Uterus (tissue), 4 donors: ENCODE results near the gene EMILIN2. TPM values are rescaled to one million over a fixed set of nuclear protein-coding genes. Genes with fewer than 3 reads are reported as not detected.

Experiments
- DNase-seq, 2 donors: peaks; one replicate each; pipeline ENCODE4 v3.0.0-alpha.2; 2019 to 2020
- H3K27ac ChIP-seq, 2 donors: fragments of 200-600 bp; sonication (generic); 1 replicate in 1 of 2; 2 replicates in 1 of 2; pipeline ENCODE4 v1.5.1; 2016 to 2018
- H3K27me3 ChIP-seq, 2 donors: fragments of 200-600 bp; sonication (generic); one replicate each; pipeline ENCODE4 v1.5.1; 2018 to 2019; ENCODE audit warnings: control low read depth in 1 of 2
- H3K36me3 ChIP-seq, 2 donors: fragments of 200-600 bp; sonication (generic); one replicate each; pipeline ENCODE4 v1.5.1; 2019; ENCODE audit warnings: control low read depth in 1 of 2
- H3K4me1 ChIP-seq, 2 donors: fragments of 200-600 bp; sonication (generic); one replicate each; pipeline ENCODE4 v1.5.1; 2018 to 2019; ENCODE audit warnings: control low read depth in 1 of 2
- H3K4me3 ChIP-seq, 2 donors: fragments of 200-600 bp; sonication (generic); 1 replicate in 1 of 2; 2 replicates in 1 of 2; pipeline ENCODE4 v1.5.1; 2018 to 2019; ENCODE audit warnings: mild to moderate bottlenecking in 1 of 2
- H3K9me3 ChIP-seq, 2 donors: fragments of 200-600 bp; sonication (generic); one replicate each; pipeline ENCODE4 v1.5.1; 2019; ENCODE audit warnings: control low read depth in 1 of 2
- POLR2A ChIP-seq, 2 donors: fragments of 450-650 bp; IDR thresholded peaks; one replicate each; pipeline ENCODE4 v1.6.1; 2016; ENCODE audit warnings: antibody characterized with exemption in 2 of 2, mild to moderate bottlenecking in 1 of 2, moderate library complexity in 1 of 2
- intact Hi-C: fragments of 100-400 bp; cut with DNase I; formaldehyde crosslinking; loops from one replicate; pipeline ENCODE4 v1.15.1; 2023; ENCODE audit warnings: low total_unique reads
- total RNA-seq, 4 donors: library from RNA; depleted of rRNA in 3 of 4; stranded (reverse); fragments of >200 nt in 3 of 4; gene quantifications; one replicate each; pipeline versions ENCODE4 v1.1.0 to v1.2.4, GENCODE V29; 2014 to 2023
- TF ChIP-seq, protein P1 (sequence below), 4 experiments: fragments of 200-600 bp in 2 of 4; fragments of 450-650 bp in 2 of 4; sonication (generic) in 2 of 4; IDR thresholded peaks; one replicate each; pipeline ENCODE4 v1.5.1; 2016 to 2019; ENCODE audit warnings: antibody characterized with exemption in 4 of 4, mild to moderate bottlenecking in 2 of 4, moderate library complexity in 1 of 4
- donor health status: DM: yes; HTN: yes; CAD: no.

The EMILIN2 gene
- total RNA-seq, 4 donors from 2014 or later = 25.6 to 60.2 (median 43.2) TPM

DNA sequence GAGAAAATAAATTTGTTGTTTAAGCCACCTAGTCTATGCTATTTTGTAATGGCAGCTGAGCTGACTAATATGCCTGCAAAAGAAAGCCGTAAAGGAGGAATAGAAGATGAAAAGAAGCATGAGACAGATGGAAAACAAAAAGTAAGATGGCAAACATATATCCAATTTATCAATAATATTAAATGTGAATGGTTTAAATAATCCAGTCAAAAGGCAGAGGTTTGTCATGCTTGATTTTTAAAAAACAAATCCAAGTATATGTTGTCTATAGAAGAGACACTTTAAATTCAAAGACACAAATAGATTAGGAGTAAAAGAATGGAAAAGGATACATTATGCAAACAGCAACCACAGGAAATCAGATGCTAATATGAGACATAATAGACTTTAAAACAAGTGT lies 35.4 kb upstream of the EMILIN2 start:
- intact Hi-C loops = no loop called here
- TF ChIP-seq POLR2A (IDR thresholded peaks at IDR 0.05) = no peak
- TF ChIP-seq, protein P1, sequence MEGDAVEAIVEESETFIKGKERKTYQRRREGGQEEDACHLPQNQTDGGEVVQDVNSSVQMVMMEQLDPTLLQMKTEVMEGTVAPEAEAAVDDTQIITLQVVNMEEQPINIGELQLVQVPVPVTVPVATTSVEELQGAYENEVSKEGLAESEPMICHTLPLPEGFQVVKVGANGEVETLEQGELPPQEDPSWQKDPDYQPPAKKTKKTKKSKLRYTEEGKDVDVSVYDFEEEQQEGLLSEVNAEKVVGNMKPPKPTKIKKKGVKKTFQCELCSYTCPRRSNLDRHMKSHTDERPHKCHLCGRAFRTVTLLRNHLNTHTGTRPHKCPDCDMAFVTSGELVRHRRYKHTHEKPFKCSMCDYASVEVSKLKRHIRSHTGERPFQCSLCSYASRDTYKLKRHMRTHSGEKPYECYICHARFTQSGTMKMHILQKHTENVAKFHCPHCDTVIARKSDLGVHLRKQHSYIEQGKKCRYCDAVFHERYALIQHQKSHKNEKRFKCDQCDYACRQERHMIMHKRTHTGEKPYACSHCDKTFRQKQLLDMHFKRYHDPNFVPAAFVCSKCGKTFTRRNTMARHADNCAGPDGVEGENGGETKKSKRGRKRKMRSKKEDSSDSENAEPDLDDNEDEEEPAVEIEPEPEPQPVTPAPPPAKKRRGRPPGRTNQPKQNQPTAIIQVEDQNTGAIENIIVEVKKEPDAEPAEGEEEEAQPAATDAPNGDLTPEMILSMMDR (IDR thresholded peaks at IDR 0.05) = no peak
- H3K27me3 ChIP-seq = no peaks in the 10 kb centered on the region
- H3K4me3 ChIP-seq = no peak overlapping the region
- no peak for DNase-seq
- H3K4me1 ChIP-seq = no peaks in the 10 kb centered on the region
- H3K9me3 ChIP-seq = no peaks in the 10 kb centered on the region
- H3K27ac ChIP-seq = no peak overlapping the region
- H3K36me3 ChIP-seq = no peaks in the 10 kb centered on the region

DNA sequence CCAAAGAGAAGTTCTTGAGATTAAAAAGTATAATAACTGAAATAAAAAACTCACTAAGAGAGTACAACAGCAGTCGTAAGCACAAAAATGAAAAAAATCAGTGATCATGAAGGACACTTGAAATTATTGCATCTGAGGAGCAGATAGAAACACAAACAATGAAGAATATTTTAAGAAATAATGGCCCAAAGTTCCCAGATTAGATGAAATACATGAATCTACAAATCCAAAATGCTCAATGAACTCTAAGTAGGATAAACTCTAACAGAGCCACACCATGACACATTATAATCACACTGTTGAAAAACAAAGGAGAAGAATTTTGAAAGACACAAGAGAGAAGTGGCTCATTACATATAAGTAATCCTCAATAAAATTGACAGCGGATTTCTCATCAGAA lies 31.9 kb upstream of the EMILIN2 start:
- Histone ChIP-seq H3K9me3 (peaks cover 0 to 5% of the 10 kb centered on the region in 2 donors), H3K27ac (no peak overlapping the region), H3K4me3 (no peak overlapping the region), H3K27me3 (no peaks in the 10 kb centered on the region), H3K36me3 (no peaks in the 10 kb centered on the region), H3K4me1 (no peaks in the 10 kb centered on the region)
- TF ChIP-seq, protein P1 (IDR thresholded peaks at IDR 0.05) = no peak
- TF ChIP-seq POLR2A (IDR thresholded peaks at IDR 0.05) = no peak
- DNase-seq = no peak
- intact Hi-C loops = no loop called here

DNA sequence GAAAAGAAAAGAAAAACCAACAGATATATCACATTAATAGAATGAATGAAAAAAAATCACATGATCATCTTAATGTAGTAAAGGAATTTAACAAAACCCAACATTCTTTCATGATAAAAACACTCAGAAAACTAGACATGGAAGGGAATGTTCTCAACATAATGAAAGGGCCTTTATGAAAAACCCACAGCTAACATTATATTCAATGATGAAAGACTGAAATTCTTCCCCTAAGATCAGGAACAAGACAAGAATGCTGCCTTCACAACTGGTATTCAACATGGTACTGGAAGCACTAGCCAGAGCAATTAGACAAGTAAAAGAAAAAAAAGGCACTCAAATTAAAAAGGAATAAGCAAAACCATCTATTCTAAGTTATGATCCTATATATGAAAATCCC lies 28.5 kb upstream of the EMILIN2 start:
- no peak for TF ChIP-seq POLR2A (IDR thresholded peaks at IDR 0.05)
- TF ChIP-seq, protein P1 (IDR thresholded peaks at IDR 0.05) = no peak

DNA sequence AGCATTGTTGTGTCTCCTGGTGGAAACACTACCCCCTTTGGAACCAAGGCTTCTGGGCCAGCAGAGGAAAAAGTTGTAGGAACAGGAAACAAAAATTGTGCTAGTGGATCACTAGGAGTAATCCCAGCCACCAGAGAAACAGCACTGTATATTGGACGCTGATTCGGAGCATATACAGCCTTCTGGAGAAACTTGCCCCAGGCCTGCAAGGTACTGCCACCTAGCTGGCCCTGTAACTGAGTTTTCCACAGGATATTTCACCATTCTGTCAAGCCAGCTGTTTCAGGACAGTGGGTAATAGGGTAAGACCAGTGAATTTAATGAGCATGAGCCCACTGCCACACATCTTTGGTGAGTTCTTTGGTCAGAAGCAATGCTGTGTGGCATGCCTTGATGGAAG lies 25.1 kb upstream of the EMILIN2 start:
- Histone ChIP-seq H3K27me3 (no peaks in the 10 kb centered on the region), H3K27ac (no peak overlapping the region), H3K4me1 (peaks cover 0 to 1% of the 10 kb centered on the region in 2 donors), H3K36me3 (no peaks in the 10 kb centered on the region), H3K9me3 (peaks cover 0 to 5% of the 10 kb centered on the region in 2 donors), H3K4me3 (no peak overlapping the region)
- no peak for DNase-seq
- TF ChIP-seq, protein P1 (IDR thresholded peaks at IDR 0.05) = no peak
- TF ChIP-seq POLR2A (IDR thresholded peaks at IDR 0.05) = no peak
- intact Hi-C loops = no loop called here

More for the DNA sequence above, 28.5 kb upstream of the EMILIN2 start:
- Histone ChIP-seq H3K9me3 (peaks cover 0 to 5% of the 10 kb centered on the region in 2 donors), H3K4me1 (no peaks in the 10 kb centered on the region), H3K4me3 (no peak overlapping the region), H3K27me3 (no peaks in the 10 kb centered on the region), H3K27ac (no peak overlapping the region), H3K36me3 (no peaks in the 10 kb centered on the region)
- intact Hi-C loops = no loop called here
- DNase-seq = no peak

DNA sequence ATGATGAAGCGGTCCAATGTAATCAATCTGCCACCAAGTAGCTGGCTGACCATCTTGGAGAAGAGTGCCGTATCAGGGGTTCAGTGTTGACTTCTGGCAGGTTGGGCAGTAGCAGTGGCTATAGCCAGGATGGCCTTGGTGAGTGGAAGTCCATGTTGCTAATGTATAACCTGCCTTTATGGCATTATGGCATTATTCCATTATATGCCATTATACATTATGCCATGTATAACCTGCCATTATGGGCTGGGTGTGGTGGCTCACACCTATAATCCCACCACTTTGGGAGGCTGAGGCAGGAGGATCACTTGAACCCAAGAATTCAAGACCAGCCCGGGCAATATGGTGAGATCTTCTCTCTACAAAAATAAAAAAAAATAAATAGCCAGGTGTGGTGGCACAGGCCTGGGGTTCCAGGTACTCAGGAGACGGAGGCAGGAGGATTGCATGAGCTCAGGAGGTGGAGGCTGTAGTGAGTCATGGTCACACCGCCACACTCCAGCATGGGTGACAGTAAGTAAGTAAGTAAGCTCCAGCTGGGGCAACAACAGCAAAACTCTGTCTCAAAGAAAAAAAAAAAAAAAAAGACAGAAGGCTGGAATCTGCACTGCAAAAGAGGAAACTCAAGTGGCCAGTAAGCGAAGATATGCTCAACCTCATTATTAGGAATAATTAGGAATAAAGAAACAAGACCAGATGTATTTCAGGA lies 24.4 kb upstream of the EMILIN2 start:
- Histone ChIP-seq H3K9me3 (peaks cover 0 to 5% of the 10 kb centered on the region in 2 donors), H3K27ac (no peak overlapping the region), H3K36me3 (no peaks in the 10 kb centered on the region), H3K27me3 (no peaks in the 10 kb centered on the region), H3K4me1 (peaks cover 0 to 5% of the 10 kb centered on the region in 2 donors), H3K4me3 (no peak overlapping the region)
- intact Hi-C loops = no loop called here
- TF ChIP-seq, protein P1 (IDR thresholded peaks at IDR 0.05) = no peak
- TF ChIP-seq POLR2A (IDR thresholded peaks at IDR 0.05) = no peak
- no peak for DNase-seq
